ENCODE data around the gene GDA. TPM values are rescaled to one million over a fixed set of nuclear protein-coding genes. Genes with fewer than 3 reads are reported as not detected.

GDA gene
- total RNA-seq, 1 experiment from 2014 or later = 3.6 TPM

- no peaks in the 10 kb centered on the region for H3K27me3 Mint-ChIP-seq (ENCODE audit: low read depth)
- no peaks in the 10 kb centered on the region for H3K27me3 ChIP-seq (ENCODE audit: insufficient read depth, low read length)
Measured at GRCh38 chr9:72255569-72255968, 106.3 kb downstream of the GDA start.

More at GRCh38 chr9:72255569-72255968, 106.3 kb downstream of the GDA start:
- no peak overlapping the region for H4K8ac ChIP-seq (replicated peaks; ENCODE audit: insufficient read length, low read depth, low read length)
- no peak overlapping the region for H2BK20ac ChIP-seq (ENCODE audit: low read depth, low read length, poor library complexity, severe bottlenecking)
- no peak overlapping the region for H3K56ac ChIP-seq (ENCODE audit: insufficient read length, low read depth, low read length)
- no peak overlapping the region for H3K23ac ChIP-seq (ENCODE audit: insufficient read length, low read depth, low read length)
- H2BK5ac ChIP-seq (ENCODE audit: insufficient read length, low read length) = no peak overlapping the region
- no peak overlapping the region for H2BK120ac ChIP-seq (ENCODE audit: low read depth, low read length, poor library complexity, severe bottlenecking)
- no peak overlapping the region for H3K4ac ChIP-seq (ENCODE audit: low read depth, low read length)
- peaks cover 11 to 12% of the 10 kb centered on the region in 2 experiments; a peak in 3 of 5 replicates for H3K9me3 Mint-ChIP-seq
- H4K5ac ChIP-seq (ENCODE audit: insufficient read length, low read depth, low read length) = no peak overlapping the region
- no peak for DNase-seq
- no peak overlapping the region for H3K27ac ChIP-seq (ENCODE audit: insufficient read length, low read depth, low read length)
- no peaks in the 10 kb centered on the region for H4K20me1 ChIP-seq (ENCODE audit: control insufficient read depth, insufficient read depth, insufficient read length)
- no peak overlapping the region for H3K27ac Mint-ChIP-seq
- H3K9ac ChIP-seq (ENCODE audit: extremely low read depth, insufficient read length, low read length) = no peak overlapping the region
- H3K18ac ChIP-seq (ENCODE audit: insufficient read length, low read depth, low read length) = no peak overlapping the region
- no peaks in the 10 kb centered on the region; a peak in 1 of 4 replicates for H3K4me1 Mint-ChIP-seq
- H2BK12ac ChIP-seq (ENCODE audit: insufficient read length, low read depth, low read length) = no peak overlapping the region
- H3K9me3 ChIP-seq (ENCODE audit: control insufficient read depth, low read depth, low read length) = peaks cover 6% of the 10 kb centered on the region
- no peaks in the 10 kb centered on the region for H3K4me1 ChIP-seq (ENCODE audit: insufficient read depth, low read length)
- H3K14ac ChIP-seq (ENCODE audit: insufficient read depth, low read length) = no peak overlapping the region
- no peak overlapping the region for H2BK15ac ChIP-seq (ENCODE audit: low read depth, low read length)
- no peak overlapping the region for H4K91ac ChIP-seq (ENCODE audit: insufficient read length, low read depth, low read length)
- no peak overlapping the region for H3K4me3 Mint-ChIP-seq
- H3K4me2 ChIP-seq (ENCODE audit: insufficient read depth, insufficient read length, low read length) = no peak overlapping the region
- no peaks in the 10 kb centered on the region for H3K79me1 ChIP-seq (ENCODE audit: insufficient read depth, low read depth, low read length, poor library complexity, severe bottlenecking)
- WGBS (ENCODE audit: extremely low coverage, insufficient read length, low lambda C conversion rate) = no CpG with 5 or more reads among the region's 4 CpGs
- H2AFZ ChIP-seq (ENCODE audit: low read length) = no peak overlapping the region
- no peak overlapping the region for H2AK5ac ChIP-seq (ENCODE audit: insufficient read length, low read length)
- H3K23me2 ChIP-seq (ENCODE audit: insufficient read length, low read depth, low read length, poor library complexity, severe bottlenecking) = no peaks in the 10 kb centered on the region
- peaks cover 2 to 8% (median 4%) of the 10 kb centered on the region in 3 experiments; a peak in 2 of 7 replicates for H3K36me3 Mint-ChIP-seq (ENCODE audit: insufficient read depth in 1 of 3, low read depth in 3 of 3)
- no peak overlapping the region for H3T11ph ChIP-seq (ENCODE audit: low read length)
- no peaks in the 10 kb centered on the region for H3K79me2 ChIP-seq (ENCODE audit: insufficient read depth, low read length)
- TF ChIP-seq CTCF (conservative IDR thresholded peaks at IDR 0.05) = no peak

Data from H9 (cell line).